ENCODE data around the gene PRDM13. TPM values are rescaled to one million over a fixed set of nuclear protein-coding genes. Genes with fewer than 3 reads are reported as not detected.
"Not testable (repeated sequence)": the region's sequence is repeated elsewhere in the genome, so short reads cannot be mapped to it uniquely, and the experiment has no call there.

PRDM13 gene
- polyA plus RNA-seq, 3 donors: not detected

DNA sequence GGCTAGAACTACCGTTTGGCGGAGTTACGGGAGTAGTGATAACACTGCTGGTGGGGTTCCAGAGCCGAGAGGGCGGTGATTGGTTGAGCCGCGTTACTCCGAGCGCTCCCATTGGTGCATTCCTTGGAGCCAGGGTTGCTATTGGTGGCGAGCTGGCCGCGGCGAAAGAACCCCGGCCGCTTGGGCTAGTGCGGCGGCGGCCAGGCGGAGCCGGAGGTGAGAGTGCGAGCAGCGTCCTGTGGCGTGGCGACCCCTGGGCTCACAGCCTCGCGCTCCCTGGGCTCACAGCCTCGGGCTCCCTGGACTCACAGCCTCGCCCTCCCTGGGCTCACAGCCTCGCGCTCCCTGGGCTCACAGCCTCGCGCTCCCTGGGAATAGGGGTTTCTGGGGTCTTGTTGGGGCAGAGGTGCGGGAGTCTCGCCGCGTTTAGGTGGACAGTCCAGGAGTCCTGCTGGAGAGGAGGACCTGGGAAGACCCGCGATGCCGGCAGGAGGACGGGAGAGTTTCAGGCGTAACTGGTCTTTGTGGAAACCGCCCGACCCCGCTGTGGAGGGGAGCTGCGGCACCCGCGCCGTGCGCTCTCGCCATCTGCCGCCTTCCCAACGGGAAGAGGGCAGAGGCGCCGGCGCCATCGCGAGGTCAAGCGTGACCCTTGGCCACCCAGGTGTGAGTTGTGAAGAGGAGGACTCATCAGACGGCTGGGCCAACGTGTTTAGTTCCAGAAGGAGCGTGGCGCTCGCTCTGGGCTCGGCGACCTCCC is 12.2 kb downstream of the PRDM13 start:
- DNase-seq: no peak

DNA sequence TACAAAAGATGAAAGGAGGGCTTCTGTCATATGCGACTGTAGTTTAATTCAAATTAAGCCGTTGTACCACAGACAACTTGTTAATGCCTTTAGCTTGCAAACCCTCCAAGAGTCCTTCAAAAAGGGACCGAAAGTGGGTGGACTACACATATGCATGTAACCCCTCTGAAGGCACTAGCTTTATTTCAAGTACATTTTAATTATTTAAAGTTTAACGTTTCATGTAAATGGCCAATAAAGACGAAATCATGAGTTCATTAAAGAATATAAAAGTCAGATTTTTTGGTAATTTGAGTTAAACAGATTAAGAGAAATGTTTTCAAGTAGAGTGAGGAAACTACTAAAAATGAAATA is 12.8 kb downstream of the PRDM13 start:
- no peak for DNase-seq

DNA sequence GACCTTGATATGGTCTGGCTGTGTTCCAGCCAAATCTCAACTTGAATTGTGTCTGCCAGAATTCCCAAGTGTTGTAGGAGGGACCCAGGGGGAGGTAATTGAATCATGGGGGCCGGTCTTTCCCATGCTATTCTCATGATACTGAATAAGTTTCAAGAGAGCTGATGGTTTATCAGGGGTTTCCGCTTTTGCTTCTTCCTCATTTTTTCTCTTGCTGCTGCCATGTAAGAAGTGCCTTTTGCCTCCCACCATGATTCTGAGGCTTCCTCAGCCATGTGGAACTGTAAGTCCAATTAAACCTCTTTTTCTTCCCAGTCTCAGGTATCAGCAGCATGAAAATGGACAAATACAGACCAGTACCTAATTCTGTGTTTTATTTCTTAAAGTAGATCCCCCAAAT is 15.4 kb downstream of the PRDM13 start:
- DNase-seq: not testable (repeated sequence)

DNA sequence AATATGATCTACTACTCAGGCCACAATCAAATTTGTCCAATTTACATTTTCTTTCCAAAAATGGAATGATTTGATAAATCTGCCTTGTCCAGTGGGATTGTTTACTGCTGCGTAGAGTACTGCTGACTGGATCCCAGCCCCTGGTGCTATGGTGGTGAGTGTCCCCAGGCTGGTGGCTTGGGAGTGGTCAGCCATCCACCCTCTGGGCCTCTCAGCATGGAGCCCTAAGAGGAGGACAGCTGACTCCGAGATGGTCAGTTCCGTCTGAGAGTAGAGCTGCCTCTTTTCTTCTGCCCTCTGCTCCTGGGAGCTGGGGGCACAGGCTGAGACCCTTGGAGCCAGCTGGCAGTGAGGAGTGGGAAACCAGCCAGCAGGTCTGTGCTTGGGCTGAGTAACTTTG is 22.7 kb downstream of the PRDM13 start:
- DNase-seq: no peak

DNA sequence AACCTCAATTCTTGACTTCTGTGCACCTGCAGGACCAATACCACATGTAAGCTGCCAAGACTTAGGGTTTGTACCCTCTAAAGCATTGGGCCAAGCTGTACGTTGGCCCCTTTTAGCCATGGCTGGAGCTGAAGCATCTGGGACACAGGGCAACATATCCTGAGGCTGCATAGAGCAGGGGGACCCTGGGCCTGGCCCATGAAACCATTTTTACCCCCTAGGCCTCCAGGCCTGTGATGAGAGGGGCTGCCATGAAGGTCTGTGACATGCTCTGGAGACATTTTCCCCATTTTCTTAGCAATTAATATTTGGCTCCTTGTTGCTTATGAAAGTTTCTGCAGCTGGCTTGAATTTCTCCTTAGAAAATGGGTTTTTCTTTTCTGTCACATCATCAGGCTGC is 31.0 kb downstream of the PRDM13 start:
- DNase-seq: no peak

DNA sequence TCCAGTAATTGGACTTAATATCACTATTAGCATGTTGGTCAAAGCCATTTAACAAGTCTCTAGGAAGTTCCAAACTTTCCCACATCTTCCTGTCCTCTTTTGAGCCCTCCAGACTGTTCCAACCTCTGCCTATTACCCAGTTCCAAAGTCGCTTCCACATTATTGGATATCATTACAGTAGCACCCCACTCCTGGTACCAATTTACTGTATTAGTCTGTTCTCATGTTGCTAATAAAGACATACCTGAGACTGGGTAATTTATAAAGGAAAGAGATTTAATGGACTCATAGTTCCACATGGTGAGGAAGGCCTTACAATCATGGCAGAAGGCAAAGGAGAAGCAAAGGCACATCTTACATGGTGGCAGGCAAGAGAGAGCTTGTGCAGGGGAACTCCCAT is 31.7 kb downstream of the PRDM13 start:
- DNase-seq: not testable (repeated sequence)

DNA sequence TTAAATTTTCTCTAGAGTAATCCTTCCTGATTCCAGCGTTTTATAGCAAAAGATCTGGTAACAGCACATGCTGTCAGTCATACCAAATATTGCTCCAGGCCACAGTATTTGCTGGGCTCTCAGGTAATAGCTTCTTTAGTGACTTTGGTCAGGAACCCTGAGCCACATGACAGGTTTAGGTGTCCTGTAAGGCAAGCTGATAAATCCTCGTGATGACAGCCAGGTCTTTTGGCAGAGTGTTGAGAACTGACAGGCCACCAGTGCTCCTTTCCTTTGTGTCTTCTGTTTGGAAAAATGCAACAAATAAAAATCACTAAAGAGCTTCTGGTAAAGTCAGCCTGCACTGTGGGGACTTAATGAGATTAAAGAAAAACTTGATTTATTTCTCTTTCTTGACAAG is 34.6 kb downstream of the PRDM13 start:
- DNase-seq: no peak

DNA sequence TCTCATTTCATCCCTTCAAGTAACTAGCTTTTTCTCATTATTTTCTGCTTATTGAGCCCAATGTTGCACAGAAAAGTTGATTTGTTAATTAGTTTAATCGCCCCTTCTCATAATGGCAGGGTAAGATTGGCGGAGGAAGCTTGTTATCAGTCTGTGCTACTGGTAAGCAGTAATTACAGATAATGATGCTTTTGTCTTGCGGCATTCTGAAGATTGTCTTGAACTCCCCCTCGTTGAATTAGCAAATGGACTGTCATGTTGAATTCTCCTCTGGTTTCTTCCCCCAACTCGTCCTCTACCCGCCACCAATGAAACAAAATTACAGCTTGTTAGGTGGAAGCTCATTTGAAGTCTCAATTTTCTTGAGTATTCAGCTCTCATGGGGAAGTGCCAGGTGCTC is 39.4 kb downstream of the PRDM13 start:
- no peak for DNase-seq

DNA sequence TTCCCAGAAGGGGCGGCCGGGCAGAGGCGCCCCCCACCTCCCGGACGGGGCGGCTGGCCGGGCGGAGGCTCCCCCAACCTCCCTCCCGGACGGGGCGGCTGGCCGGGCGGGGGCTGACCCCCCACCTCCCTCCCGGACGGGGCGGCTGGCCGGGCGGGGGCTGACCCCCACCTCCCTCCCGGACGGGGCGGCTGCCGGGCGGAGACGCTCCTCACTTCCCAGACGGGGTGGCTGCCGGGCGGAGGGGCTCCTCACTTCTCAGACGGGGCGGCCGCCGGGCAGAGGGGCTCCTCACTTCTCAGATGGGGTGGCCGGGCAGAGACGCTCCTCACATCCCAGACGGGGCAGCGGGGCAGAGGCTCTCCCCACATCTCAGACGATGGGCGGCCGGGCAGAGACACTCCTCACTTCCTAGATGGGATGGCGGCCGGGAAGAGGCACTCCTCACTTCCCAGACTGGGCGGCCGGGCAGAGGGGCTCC is 43.5 kb downstream of the PRDM13 start:
- DNase-seq: not testable (repeated sequence)

DNA sequence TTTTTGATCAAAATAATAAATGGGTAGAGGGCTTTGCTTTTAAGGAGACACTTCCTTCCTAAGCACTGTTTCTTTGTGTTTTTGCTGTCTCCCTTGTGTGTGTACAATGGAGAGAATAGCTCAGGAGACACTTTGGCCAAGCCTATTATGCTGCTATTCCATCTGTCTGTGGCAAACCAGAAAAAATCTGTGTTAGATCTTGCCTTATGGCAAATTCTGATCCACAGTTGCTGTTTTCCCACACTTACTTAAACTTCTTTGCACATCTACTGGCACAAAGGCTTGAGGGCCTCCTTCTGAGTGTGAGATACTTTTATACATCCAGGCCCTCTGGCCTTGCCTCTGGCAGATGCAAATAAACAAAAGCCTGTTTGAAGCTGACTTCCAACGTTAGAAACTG is 53.6 kb downstream of the PRDM13 start:
- DNase-seq: no peak

DNA sequence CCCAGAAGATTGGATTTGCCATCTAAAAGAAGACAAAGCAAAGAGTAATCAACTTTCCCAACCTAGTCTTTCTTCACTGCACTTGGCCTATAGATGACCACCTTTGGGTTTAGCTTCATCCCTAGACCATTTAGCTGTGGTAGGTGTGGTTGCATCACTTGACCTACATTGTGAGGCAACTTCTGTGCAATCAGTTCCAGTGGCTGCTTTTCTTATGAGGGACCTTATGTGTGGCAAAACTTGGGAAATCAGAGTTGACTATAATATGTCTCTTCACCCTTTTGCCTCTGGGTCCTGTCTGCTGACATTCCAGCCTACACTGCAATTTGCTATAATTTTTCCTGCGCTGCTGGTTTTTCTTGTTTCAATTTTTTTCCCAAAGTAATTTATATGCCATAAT is 55.2 kb downstream of the PRDM13 start:
- DNase-seq: no peak

DNA sequence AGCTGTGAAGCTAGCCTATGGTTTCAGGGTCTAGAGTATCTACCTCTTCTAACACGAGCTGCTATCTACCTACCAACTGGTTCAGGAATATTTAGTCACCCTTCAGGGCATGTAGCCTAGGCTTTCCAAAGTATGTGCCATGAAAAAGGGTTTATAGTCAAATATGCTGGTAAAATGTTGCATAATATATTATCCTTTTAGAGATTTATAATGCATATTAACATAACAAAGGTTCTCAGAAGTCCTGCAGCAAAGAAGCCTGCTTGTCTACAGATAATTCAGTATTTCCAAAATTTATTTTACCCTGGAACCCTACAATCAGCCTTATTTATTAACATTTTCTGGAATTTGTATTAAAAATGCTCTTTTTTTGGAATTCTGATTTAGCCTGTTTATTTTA is 56.0 kb downstream of the PRDM13 start:
- DNase-seq: no peak

Other genes starting within 250 kb of the PRDM13 start
- 10 to 100 TPM; 11.6 to 12.4 (median 11.8) TPM for gene COQ3, start 212.6 kb upstream of the PRDM13 start, polyA plus RNA-seq (ENCODE audit: insufficient read length in 3 of 3)
- 100 to 1,000 TPM; 276 to 410 (median 373) TPM for gene PNISR, start 181.5 kb upstream of the PRDM13 start, polyA plus RNA-seq (ENCODE audit: insufficient read length in 3 of 3)
- gene USP45, start 91.4 kb upstream of the PRDM13 start, polyA plus RNA-seq (ENCODE audit: insufficient read length in 3 of 3): 10 to 100 TPM in 2 of 3 donors, 1 to 10 TPM in 1; 7.2 to 15.4 (median 13.3) TPM
- 10 to 100 TPM; 70.5 to 89.3 (median 85.9) TPM for gene CCNC, start 38.2 kb upstream of the PRDM13 start, polyA plus RNA-seq (ENCODE audit: insufficient read length in 3 of 3)